ENCODE results near the gene MAX. TPM values are rescaled to one million over a fixed set of nuclear protein-coding genes. Genes with fewer than 3 reads are reported as not detected.

MAX gene
- total RNA-seq, 6 experiments from 2014 or later, result 15.7 to 38.0 (median 31.7) TPM

- TF ChIP-seq POLR2A (IDR thresholded peaks at IDR 0.05) (no peak), CTCF (IDR thresholded peaks at IDR 0.05) (no peak)
- no peak overlapping the region for H3K4me3 ChIP-seq
- no peak overlapping the region for H3K27ac ChIP-seq
- H3K27me3 ChIP-seq, result no peaks in the 10 kb centered on the region
- H3K4me1 ChIP-seq, result no peaks in the 10 kb centered on the region
- DNase-seq (no peak), ATAC-seq (no peak)
- WGBS (ENCODE audit: insufficient coverage, low coverage, low lambda C conversion rate, missing lambda C conversion rate), result 69% methylated on average over 4 of the region's 5 CpGs
- H3K9me3 ChIP-seq, result no peaks in the 10 kb centered on the region
- intact Hi-C loops (cut with DNase I), result no loop called here
- no peaks in the 10 kb centered on the region for H3K36me3 ChIP-seq
Observed at GRCh38 chr14:65128096-65128495, 25.8 kb upstream of the MAX start.

- DNase-seq (no peak), ATAC-seq (no peak)
- H3K27me3 ChIP-seq, result no peaks in the 10 kb centered on the region
- TF ChIP-seq POLR2A (IDR thresholded peaks at IDR 0.05) (no peak), CTCF (IDR thresholded peaks at IDR 0.05) (no peak)
- no peaks in the 10 kb centered on the region for H3K4me1 ChIP-seq
- H3K4me3 ChIP-seq, result no peak overlapping the region
- no peaks in the 10 kb centered on the region for H3K36me3 ChIP-seq
- intact Hi-C loops (cut with DNase I), result no loop called here
- no peak overlapping the region for H3K27ac ChIP-seq
- WGBS (ENCODE audit: insufficient coverage, low coverage, low lambda C conversion rate, missing lambda C conversion rate), result 65% methylated on average over 10 of the region's 15 CpGs
- no peaks in the 10 kb centered on the region for H3K9me3 ChIP-seq
Observed at GRCh38 chr14:65117769-65118745, 15.7 kb upstream of the MAX start.

GRCh38 chr14:65115615-65116014 is 13.3 kb upstream of the MAX start:
- 58% methylated on average over 6 of the region's 9 CpGs for WGBS (ENCODE audit: insufficient coverage, low coverage, low lambda C conversion rate, missing lambda C conversion rate)
- Histone ChIP-seq H3K27me3 (no peaks in the 10 kb centered on the region), H3K36me3 (no peaks in the 10 kb centered on the region), H3K4me1 (no peaks in the 10 kb centered on the region), H3K4me3 (no peak overlapping the region), H3K27ac (no peak overlapping the region), H3K9me3 (no peaks in the 10 kb centered on the region)
- ATAC-seq, result no peak
- intact Hi-C loops (cut with DNase I), result no loop called here
- no peak for TF ChIP-seq POLR2A (IDR thresholded peaks at IDR 0.05)
- TF ChIP-seq CTCF (IDR thresholded peaks at IDR 0.05), result no peak
- DNase-seq, result no peak

GRCh38 chr14:65110525-65110924 is 8.2 kb upstream of the MAX start:
- H3K4me3 ChIP-seq, result no peak overlapping the region
- intact Hi-C loops (cut with DNase I), result no loop called here
- TF ChIP-seq POLR2A (IDR thresholded peaks at IDR 0.05) (no peak), CTCF (IDR thresholded peaks at IDR 0.05) (no peak)
- no peak for DNase-seq
- no peaks in the 10 kb centered on the region for H3K9me3 ChIP-seq
- no peaks in the 10 kb centered on the region for H3K36me3 ChIP-seq
- no peaks in the 10 kb centered on the region for H3K27me3 ChIP-seq
- no peak for ATAC-seq
- H3K4me1 ChIP-seq, result no peaks in the 10 kb centered on the region
- 50% methylated on average over 5 of the region's 5 CpGs for WGBS (ENCODE audit: insufficient coverage, low coverage, low lambda C conversion rate, missing lambda C conversion rate)
- no peak overlapping the region for H3K27ac ChIP-seq

All from right lobe of liver (tissue), 6 donors.